Stomach (tissue), 9 donors: ENCODE data around the gene SLC16A7. TPM values are rescaled to one million over a fixed set of nuclear protein-coding genes. Genes with fewer than 3 reads are reported as not detected.

Experiments used
- DNase-seq, 2 donors: peaks; one replicate each; pipeline versions ENCODE4 v3.0.0 to v3.0.0-alpha.2; 2013 to 2019
- H3K27ac ChIP-seq, 5 donors: fragments of 200-600 bp in 4 of 5; sonication (generic) in 4 of 5; one replicate each; pipeline ENCODE4 v1.5.1; 2013 to 2019; ENCODE audit warnings: mild to moderate bottlenecking in 1 of 5, moderate library complexity in 1 of 5
- H3K27me3 ChIP-seq, 3 donors: fragments of 200-600 bp; sonication (generic); one replicate each; pipeline ENCODE4 v1.5.1; 2017 to 2019; ENCODE audit warnings: mixed run types in 1 of 3
- H3K36me3 ChIP-seq, 4 donors: fragments of 200-600 bp; sonication (generic); 1 replicate in 3 of 4; 2 replicates in 1 of 4; pipeline ENCODE4 v1.5.1; 2016 to 2019
- H3K4me1 ChIP-seq, 4 donors: fragments of 200-600 bp; sonication (generic); one replicate each; pipeline ENCODE4 v1.5.1; 2016 to 2019
- H3K4me3 ChIP-seq, 4 donors: fragments of 200-600 bp; sonication (generic) in 3 of 4; one replicate each; pipeline ENCODE4 v1.5.1; 2016 to 2019; ENCODE audit warnings: mild to moderate bottlenecking in 1 of 4
- H3K9me3 ChIP-seq, 4 donors: fragments of 200-600 bp; sonication (generic); one replicate each; pipeline ENCODE4 v1.5.1; 2016 to 2019
- CTCF ChIP-seq, 7 experiments: fragments of 450-650 bp in 4 of 7; fragments of 200-600 bp in 3 of 7; sonication (generic) in 3 of 7; IDR thresholded peaks; one replicate each; pipeline ENCODE4 v1.5.1; 2016 to 2019; ENCODE audit warnings: antibody characterized with exemption in 7 of 7, control low read depth in 2 of 7, mild to moderate bottlenecking in 1 of 7
- EP300 ChIP-seq: sonication (generic); formaldehyde crosslinking; IDR thresholded peaks from one replicate; pipeline ENCODE4 v1.6.1; 2017; ENCODE audit warnings: antibody characterized with exemption
- POLR2A ChIP-seq, 4 donors: fragments of 450-650 bp; IDR thresholded peaks; one replicate each; pipeline ENCODE4 v1.6.1; 2016; ENCODE audit warnings: antibody characterized with exemption in 4 of 4, control low read depth in 2 of 4, mild to moderate bottlenecking in 1 of 4, moderate library complexity in 1 of 4
- POLR2AphosphoS5 ChIP-seq, 3 donors: sonication (generic); formaldehyde crosslinking; IDR thresholded peaks; one replicate each; pipeline ENCODE4 v1.6.1; 2016; ENCODE audit warnings: antibody characterized with exemption in 3 of 3
- WGBS, 5 donors: extraction: QIAGEN DNeasy Blood & Tissue Kit in 3 of 5; methylation state at CpG; one replicate each; pipeline versions ENCODE4 v1.1.5 to v1.1.7; 2013 to 2018; 5-methylcytosine and 5-hydroxymethylcytosine counted together
- intact Hi-C: fragments of 100-400 bp; cut with DNase I; formaldehyde crosslinking; loops from one replicate; pipeline ENCODE4 v1.15.1; 2023; ENCODE audit warnings: low total_unique reads
- polyA plus RNA-seq, 3 donors: library from polyadenylated mRNA; stranded (reverse); fragments of 200-250 nt; gene quantifications; one replicate each; pipeline ENCODE4 v1.2.3, GENCODE V29; 2013
- total RNA-seq, 5 donors: library from RNA; depleted of rRNA; stranded (reverse); fragments of >200 nt; gene quantifications; one replicate each; pipeline versions ENCODE4 v1.1.0 to v1.2.3, GENCODE V29; 2014 to 2016
- donor health status: healthy with polysubstance abuse.
- donor health status: Bipolar disorder and iron deficiency.
- donor health status: healthy.

SLC16A7 gene
- total and polyA plus RNA-seq, 8 donors = 1.8 to 150 (median 10.3) TPM

GRCh38 chr12:59811991-59812390, 216.2 kb downstream of the SLC16A7 start:
- Histone ChIP-seq H3K27me3 (no peaks in the 10 kb centered on the region), H3K4me3 (no peak overlapping the region), H3K27ac (no peak overlapping the region), H3K9me3 (no peaks in the 10 kb centered on the region), H3K4me1 (no peaks in the 10 kb centered on the region), H3K36me3 (no peaks in the 10 kb centered on the region)
- no peak for DNase-seq
- intact Hi-C loops = loop anchor here (10.0 kb wide), 1 partner anchor 417 kb away; no protein-coding TSS in a partner anchor
- 90 to 98% (median 94%) methylated on average over 14 of the region's 14 CpGs for WGBS, 5 donors
- TF ChIP-seq CTCF (IDR thresholded peaks at IDR 0.05) (no peak), EP300 (no peak), POLR2AphosphoS5 (IDR thresholded peaks at IDR 0.05) (no peak), POLR2A (IDR thresholded peaks at IDR 0.05) (no peak)

DNA sequence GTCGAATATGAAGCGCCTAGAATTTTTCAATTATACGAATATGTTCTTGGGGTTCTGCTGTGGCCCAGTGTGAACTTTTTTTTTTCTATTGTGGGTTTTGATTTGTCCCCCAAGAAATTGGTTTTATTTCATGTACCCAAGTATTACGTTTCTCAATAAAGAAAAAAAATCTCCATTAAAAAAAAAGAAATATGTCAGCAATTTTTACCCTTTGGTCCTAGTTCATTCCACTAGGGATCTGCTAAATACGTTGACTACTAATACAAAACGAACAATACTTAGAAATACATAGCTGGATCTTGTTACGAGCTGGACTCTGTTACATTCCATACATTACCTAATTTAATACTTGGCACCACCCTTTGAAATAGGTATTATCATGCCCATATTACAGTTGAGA, 216.9 kb downstream of the SLC16A7 start:
- H3K27ac ChIP-seq = no peak overlapping the region
- WGBS, 5 donors = 91 to 96% (median 94%) methylated on average over 7 of the region's 7 CpGs
- no peaks in the 10 kb centered on the region for H3K36me3 ChIP-seq
- no peak for DNase-seq
- no peak overlapping the region for H3K4me3 ChIP-seq
- no peaks in the 10 kb centered on the region for H3K9me3 ChIP-seq
- TF ChIP-seq POLR2A (IDR thresholded peaks at IDR 0.05) = no peak
- TF ChIP-seq EP300 = no peak
- no peak for TF ChIP-seq CTCF (IDR thresholded peaks at IDR 0.05)
- no peak for TF ChIP-seq POLR2AphosphoS5 (IDR thresholded peaks at IDR 0.05)
- H3K4me1 ChIP-seq = no peaks in the 10 kb centered on the region
- intact Hi-C loops = loop anchor here (10.0 kb wide), 1 partner anchor 418 kb away; no protein-coding TSS in a partner anchor
- no peaks in the 10 kb centered on the region for H3K27me3 ChIP-seq

GRCh38 chr12:59820594-59821011, 224.8 kb downstream of the SLC16A7 start:
- Histone ChIP-seq H3K36me3 (no peaks in the 10 kb centered on the region), H3K9me3 (no peaks in the 10 kb centered on the region), H3K27ac (no peak overlapping the region), H3K4me1 (no peaks in the 10 kb centered on the region), H3K27me3 (no peaks in the 10 kb centered on the region), H3K4me3 (no peak overlapping the region)
- DNase-seq = no peak
- 66 to 91% (median 79%) methylated on average over 2 of the region's 2 CpGs for WGBS, 5 donors
- intact Hi-C loops = no loop called here
- TF ChIP-seq CTCF (IDR thresholded peaks at IDR 0.05) = no peak
- TF ChIP-seq POLR2AphosphoS5 (IDR thresholded peaks at IDR 0.05) = no peak
- no peak for TF ChIP-seq EP300
- no peak for TF ChIP-seq POLR2A (IDR thresholded peaks at IDR 0.05)

GRCh38 chr12:59823567-59823966, 227.7 kb downstream of the SLC16A7 start:
- no peaks in the 10 kb centered on the region for H3K27me3 ChIP-seq

More at GRCh38 chr12:59823567-59823966, 227.7 kb downstream of the SLC16A7 start:
- Histone ChIP-seq H3K27ac (no peak overlapping the region), H3K36me3 (no peaks in the 10 kb centered on the region), H3K4me3 (no peak overlapping the region), H3K9me3 (no peaks in the 10 kb centered on the region), H3K4me1 (no peaks in the 10 kb centered on the region)
- intact Hi-C loops = no loop called here
- DNase-seq = no peak
- TF ChIP-seq EP300 (no peak), POLR2AphosphoS5 (IDR thresholded peaks at IDR 0.05) (no peak), CTCF (IDR thresholded peaks at IDR 0.05) (no peak), POLR2A (IDR thresholded peaks at IDR 0.05) (no peak)
